NCI-H2081 treated with DMSO at 0.1 percent for 48 hours (cell line): ENCODE results near the gene GNB1.
"Not testable (repeated sequence)": the region's sequence is repeated elsewhere in the genome, so short reads cannot be mapped to it uniquely, and the experiment has no call there.

Experiments
- DNase-seq: peaks from one replicate; lab custom pipeline; 2025; lab: John Stamatoyannopoulos, UW

Gene GNB1

GRCh38 chr1:1760715-1761114 lies 130.2 kb downstream of the GNB1 start:
- DNase-seq = no peak

- no peak for DNase-seq
Observed at GRCh38 chr1:1760345-1760650, 130.6 kb downstream of the GNB1 start.

GRCh38 chr1:1759456-1760344 lies 131.2 kb downstream of the GNB1 start:
- DNase-seq = no peak

GRCh38 chr1:1758692-1759455 lies 132.0 kb downstream of the GNB1 start:
- DNase-seq = no peak

GRCh38 chr1:1758059-1758621 lies 132.7 kb downstream of the GNB1 start:
- no peak for DNase-seq

- DNase-seq = no peak
Observed at GRCh38 chr1:1757422-1758058, 133.3 kb downstream of the GNB1 start.

- DNase-seq = no peak
Observed at GRCh38 chr1:1756661-1757421, 134.0 kb downstream of the GNB1 start.

GRCh38 chr1:1755852-1756251 lies 135.0 kb downstream of the GNB1 start:
- DNase-seq = no peak

GRCh38 chr1:1755426-1755825 lies 135.5 kb downstream of the GNB1 start:
- no peak for DNase-seq

- DNase-seq = no peak
Observed at GRCh38 chr1:1754051-1754815, 136.7 kb downstream of the GNB1 start.

- DNase-seq = no peak
Observed at GRCh38 chr1:1753607-1754005, 137.3 kb downstream of the GNB1 start.

- no peak for DNase-seq
Observed at GRCh38 chr1:1752636-1753606, 138.0 kb downstream of the GNB1 start.

- no peak for DNase-seq
Observed at GRCh38 chr1:1752190-1752589, 138.7 kb downstream of the GNB1 start.

GRCh38 chr1:1749941-1750340 lies 140.9 kb downstream of the GNB1 start:
- DNase-seq = not testable (repeated sequence)

- no peak for DNase-seq
Observed at GRCh38 chr1:1748686-1749321, 142.1 kb downstream of the GNB1 start.

- DNase-seq = not testable (repeated sequence)
Observed at GRCh38 chr1:1746566-1746909, 144.3 kb downstream of the GNB1 start.

- not testable (repeated sequence) for DNase-seq
Observed at GRCh38 chr1:1745651-1746565, 145.0 kb downstream of the GNB1 start.

GRCh38 chr1:1742529-1742928 lies 148.4 kb downstream of the GNB1 start:
- not testable (repeated sequence) for DNase-seq
